K562 (cell line): ENCODE data around the gene TMEM107. TPM values are rescaled to one million over a fixed set of nuclear protein-coding genes. Genes with fewer than 3 reads are reported as not detected.

ENCODE experiments used
- ATAC-seq: fragments of 200-7000 bp; cut with Tn5 transposase; 3 replicates; pipeline ENCODE4 v1.9.1; 2020; ENCODE audit warnings: moderate library complexity
- BruUV-seq: library from RNA; stranded (reverse); fragments of 400-500 nt; replicated peaks from 2 replicates; lab custom pipeline; 2021; lab: Mats Ljungman, UMichigan
- CTCF ChIA-PET: fragments of 300-600 bp; formaldehyde crosslinking; extraction: SDS; loops from one replicate; lab custom pipeline; 2021; ENCODE audit warnings: low intra/inter-chr PET ratio; lab: Yijun Ruan, JAX
- POLR2A ChIA-PET: fragments of 300-600, 350-650 bp; sonication (Branson Sonifier 250); formaldehyde crosslinking; extraction: SDS; loops from one replicate; lab custom pipeline; 2021; ENCODE audit warnings: antibody characterized with exemption, inconsistent platforms; lab: Yijun Ruan, JAX
- DNase-seq, 4 experiments: peaks; one replicate each; pipeline versions ENCODE4 v3.0.0 to v3.0.0-alpha.2; 2011 to 2018; ENCODE audit warnings: low spot score in 3 of 4, mixed read lengths in 3 of 4; ENCODE audit errors: extremely low read depth in 1 of 4
- FAIRE-seq: peaks from 2 replicates; lab custom pipeline; 2011; peaks lifted over from hg19 to GRCh38; lab: Jason Lieb, UNC
- H2AFZ ChIP-seq: 2 replicates; pipeline ENCODE4 v1.6.0; 2011; ENCODE audit warnings: low read depth, low read length, control low read depth, inconsistent platforms
- H3K27ac ChIP-seq: fragments of 200-600 bp; 3 replicates; pipeline ENCODE4 v1.8.0; 2011; ENCODE audit warnings: low read depth, mild to moderate bottlenecking, control low read depth, inconsistent platforms, low read length, moderate library complexity, mixed read lengths; ENCODE audit errors: extremely low read depth
- H3K27me3 ChIP-seq, 2 experiments: fragments of 300-600 bp in 1 of 2; 2 replicates in 1 of 2; 3 replicates in 1 of 2; pipeline versions ENCODE4 v1.6.0 to v1.8.0; 2011; ENCODE audit warnings: inconsistent platforms in 2 of 2, low read length in 2 of 2, mild to moderate bottlenecking in 1 of 2, mixed read lengths in 1 of 2, moderate library complexity in 1 of 2; ENCODE audit not compliant: control insufficient read depth in 2 of 2, insufficient read depth in 2 of 2
- H3K36me3 ChIP-seq: fragments of 300-600 bp; 3 replicates; pipeline ENCODE4 v1.8.0; 2011; ENCODE audit warnings: mild to moderate bottlenecking, low read length, inconsistent platforms; ENCODE audit not compliant: control insufficient read depth, insufficient read depth
- H3K4me1 ChIP-seq, 2 experiments: fragments of 200-600 bp in 1 of 2; replicated peaks in 1 of 2; 2 replicates in 1 of 2; 3 replicates in 1 of 2; pipeline versions ENCODE4 v1.5.1 to v1.8.0; 2011; ENCODE audit warnings: inconsistent platforms in 2 of 2, low read length in 2 of 2, mild to moderate bottlenecking in 1 of 2, mixed read lengths in 1 of 2, moderate library complexity in 1 of 2; ENCODE audit not compliant: control insufficient read depth in 2 of 2, insufficient read depth in 2 of 2
- H3K4me2 ChIP-seq: 2 replicates; pipeline ENCODE4 v1.6.1; 2011; ENCODE audit warnings: low read length, control low read depth, inconsistent platforms, mixed read lengths; ENCODE audit not compliant: insufficient read depth
- H3K4me3 ChIP-seq: fragments of 200-600 bp; sonication (generic), shearing (Covaris generic); 2 replicates; pipeline ENCODE4 v1.5.1; 2016; ENCODE audit warnings: control low read depth, inconsistent platforms
- H3K79me2 ChIP-seq: fragments of 200-600 bp; 3 replicates; pipeline ENCODE4 v1.8.0; 2011; ENCODE audit warnings: low read length, inconsistent platforms; ENCODE audit not compliant: control insufficient read depth, insufficient read depth
- H3K9ac ChIP-seq, 2 experiments: 2 replicates each; pipeline versions ENCODE4 v1.6.0 to v1.6.1; 2011; ENCODE audit warnings: low read depth in 2 of 2, low read length in 2 of 2, control low read depth in 1 of 2, inconsistent platforms in 1 of 2, mild to moderate bottlenecking in 1 of 2, mixed read lengths in 1 of 2; ENCODE audit not compliant: insufficient read depth in 1 of 2
- H3K9me1 ChIP-seq: one replicate; pipeline ENCODE4 v1.6.0; 2011; ENCODE audit warnings: inconsistent platforms, mild to moderate bottlenecking, low read length, moderate library complexity; ENCODE audit not compliant: control insufficient read depth, insufficient read depth
- H3K9me3 ChIP-seq: replicated peaks from 2 replicates; pipeline ENCODE4 v1.5.1; 2011; ENCODE audit warnings: low read depth, low read length, inconsistent platforms; ENCODE audit not compliant: control insufficient read depth, insufficient read depth
- H4K20me1 ChIP-seq: replicated peaks from 2 replicates; pipeline ENCODE4 v1.6.1; 2011; ENCODE audit warnings: low read length, inconsistent platforms, mixed read lengths; ENCODE audit not compliant: control insufficient read depth, insufficient read depth
- CC2D1A ChIP-seq: fragments of 450-650 bp; IDR thresholded peaks from 2 replicates; pipeline ENCODE4 v1.6.1; 2017; ENCODE audit warnings: mild to moderate bottlenecking
- EWSR1 ChIP-seq: fragments of 450-650 bp; IDR thresholded peaks from 2 replicates; pipeline ENCODE4 v1.6.1; 2018; ENCODE audit warnings: borderline replicate concordance, mild to moderate bottlenecking, low read depth, moderate library complexity; ENCODE audit not compliant: partially characterized antibody
- GTF2F1 ChIP-seq: IDR thresholded peaks from 2 replicates; pipeline ENCODE4 v1.6.1; 2011; ENCODE audit warnings: low read depth, low read length, improper control_type of control experiment
- HDAC8 ChIP-seq: fragments of 450-650 bp; IDR thresholded peaks from 2 replicates; pipeline ENCODE4 v1.6.1; 2016; ENCODE audit warnings: mild to moderate bottlenecking, missing genetic modification characterization, moderate library complexity, missing compliant biosample characterization
- HMG20A ChIP-seq: fragments of 450-650 bp; formaldehyde crosslinking; conservative IDR thresholded peaks from 2 replicates; pipeline ENCODE4 v1.4.0; 2020; ENCODE audit warnings: mild to moderate bottlenecking, mixed read lengths
- HNRNPH1 ChIP-seq: fragments of 200-400 bp; formaldehyde crosslinking; optimal IDR thresholded peaks from 2 replicates; pipeline ENCODE3; 2017; ENCODE audit warnings: low read depth, mild to moderate bottlenecking, low read length, moderate library complexity
- NFRKB ChIP-seq: fragments of 450-650 bp; IDR thresholded peaks from 2 replicates; pipeline ENCODE4 v1.6.1; 2016; ENCODE audit warnings: low read depth
- RBM17 ChIP-seq: fragments of 200-400 bp; formaldehyde crosslinking; IDR thresholded peaks from 2 replicates; pipeline ENCODE4 v1.6.1; 2017; ENCODE audit warnings: low read depth, mild to moderate bottlenecking, low read length, borderline replicate concordance
- SIN3A ChIP-seq, 2 experiments: fragments of 150-350 bp in 1 of 2; IDR thresholded peaks; 2 replicates each; pipeline ENCODE4 v1.6.1; 2011 to 2016; ENCODE audit warnings: borderline replicate concordance in 2 of 2, low read depth in 2 of 2, low read length in 2 of 2, mild to moderate bottlenecking in 2 of 2, moderate library complexity in 2 of 2; ENCODE audit not compliant: control insufficient read depth in 1 of 2
- SNRNP70 ChIP-seq: fragments of 200-400 bp; formaldehyde crosslinking; optimal IDR thresholded peaks from 2 replicates; pipeline ENCODE3; 2017; ENCODE audit warnings: low read depth, low read length
- TARDBP ChIP-seq: fragments of 450-650 bp; IDR thresholded peaks from 2 replicates; pipeline ENCODE4 v1.6.1; 2016
- TRIM28 ChIP-seq: fragments of 450-650 bp; IDR thresholded peaks from 2 replicates; pipeline ENCODE4 v1.6.1; 2017
- ZBTB1 ChIP-seq: sonication (generic); formaldehyde crosslinking; IDR thresholded peaks from 2 replicates; pipeline ENCODE4 v1.8.1; 2023; ENCODE audit warnings: missing genetic modification reagents, low read depth, mild to moderate bottlenecking, borderline replicate concordance
- ZFP1 ChIP-seq: fragments of 450-650 bp; formaldehyde crosslinking; IDR thresholded peaks from 2 replicates; pipeline ENCODE4 v1.4.0; 2020; ENCODE audit warnings: mild to moderate bottlenecking, mixed read lengths
- ZNF175 ChIP-seq: fragments of 200-800 bp; sonication (Bioruptor generic); IDR thresholded peaks from 2 replicates; pipeline ENCODE4 v1.6.1; 2016; ENCODE audit warnings: low read depth, mild to moderate bottlenecking, missing genetic modification characterization, missing compliant biosample characterization
- ZNF239 ChIP-seq: fragments of 250-450 bp; sonication (Bioruptor Pico); IDR thresholded peaks from 2 replicates; pipeline ENCODE4 v1.4.0; 2020; ENCODE audit warnings: mild to moderate bottlenecking
- WGBS: fragments of 100-300 bp; shearing (Covaris generic); methylation state at CpG from one replicate; pipeline ENCODE4 v1.1.6; 2016; ENCODE audit warnings: low coverage, mixed read lengths; ENCODE audit not compliant: insufficient coverage; ENCODE audit errors: missing lambda C conversion rate; 5-methylcytosine and 5-hydroxymethylcytosine counted together
- in situ Hi-C: fragments of 300-500 bp; cut with MboI; formaldehyde crosslinking; loops from 4 replicates; pipeline ENCODE4 v1.15.0; 2018; ENCODE audit warnings: inconsistent platforms, mixed read lengths
- intact Hi-C: fragments of 100-400 bp; cut with micrococcal nuclease; formaldehyde crosslinking; loops from 2 replicates; pipeline ENCODE4 v1.14.2; 2022
- polyA plus RNA-seq, 8 experiments: library from polyadenylated mRNA; depleted of rRNA in 4 of 8; stranded (reverse) in 5 of 8; unstranded in 3 of 8; fragments of >200 nt; fragmentation: Nextera tagmentation in 2 of 8; fragmentation: Illumina TruSeq in 1 of 8; extraction: Ambion mirVana in 2 of 8; extraction: Trizol in 1 of 8; gene quantifications; 2 replicates each; pipeline versions ENCODE4 v1.2.1 to v1.2.3, GENCODE V29; 2011 to 2014; ENCODE audit warnings: inconsistent platforms in 1 of 8, missing spikeins in 1 of 8
- total RNA-seq, 7 experiments: library from RNA; depleted of rRNA in 6 of 7; stranded (reverse); fragments of >200 nt in 6 of 7; fragmentation: Illumina TruSeq in 2 of 7; extraction: Trizol in 2 of 7; gene quantifications; 2 replicates each; pipeline versions ENCODE4 v1.2.1 to v1.2.3, GENCODE V29; 2011 to 2021; ENCODE audit warnings: low replicate concordance in 1 of 7
- TF ChIP-seq, protein P1 (sequence below): sonication (generic); formaldehyde crosslinking; IDR thresholded peaks from 2 replicates; pipeline ENCODE4 v1.8.0; 2023; ENCODE audit warnings: mild to moderate bottlenecking, missing genetic modification reagents
- TF ChIP-seq, protein P2 (sequence below): fragments of 450-650 bp; IDR thresholded peaks from 2 replicates; pipeline ENCODE4 v1.6.1; 2016; ENCODE audit warnings: antibody characterized with exemption
- TF ChIP-seq, protein P3 (sequence below): fragments of 450-650 bp; IDR thresholded peaks from 2 replicates; pipeline ENCODE4 v1.6.1; 2016; ENCODE audit warnings: missing biosample characterization, missing genetic modification characterization

TMEM107 gene
- total and polyA plus RNA-seq, 9 of the 15 experiments (the other 6 are each of a cell fraction or from before 2014, with no cell fraction given) = 7.1 to 26.2 (median 16.9) TPM

DNA sequence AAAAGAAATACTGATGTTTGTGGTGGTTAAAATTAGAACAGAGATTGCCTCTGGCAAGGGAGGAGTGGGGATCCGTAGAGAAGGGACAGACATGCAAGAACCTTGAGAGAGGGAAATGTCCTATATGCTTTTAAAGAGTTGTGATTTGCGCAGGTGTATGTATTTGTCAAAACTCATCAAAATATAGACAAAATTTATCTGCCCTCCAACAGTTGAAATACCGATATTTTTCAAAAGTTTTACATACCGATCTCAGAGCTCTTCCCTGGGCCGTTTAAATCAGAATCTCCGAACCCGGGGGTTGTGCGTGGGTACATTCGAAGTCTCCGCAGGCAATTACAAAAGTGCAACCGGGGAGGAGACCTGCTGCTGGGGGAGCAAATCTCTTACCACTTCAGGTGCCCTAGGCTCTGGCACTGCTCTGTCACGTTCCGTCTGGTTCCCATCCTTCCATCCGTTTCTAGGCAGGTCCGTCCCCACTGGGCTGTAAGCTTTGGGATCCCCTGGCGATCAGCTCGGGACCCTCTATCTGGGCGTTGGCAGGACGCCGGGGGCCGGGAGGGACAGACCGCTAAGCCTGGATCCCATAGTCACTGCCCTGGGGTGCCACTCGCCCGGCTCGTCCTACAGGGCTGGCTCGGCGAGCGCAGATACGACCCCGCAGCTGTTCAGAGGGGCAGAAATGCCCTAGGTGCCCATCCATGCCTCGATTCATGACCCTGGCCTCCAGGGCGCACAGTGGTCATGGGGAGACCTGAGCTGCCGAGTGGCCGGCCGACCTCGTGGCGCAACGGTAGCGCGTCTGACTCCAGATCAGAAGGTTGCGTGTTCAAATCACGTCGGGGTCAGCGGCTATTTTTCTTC, 9.6 kb upstream of the TMEM107 start:
- Histone ChIP-seq H3K4me2 (peak overlapping the region; percentile 100), H3K9me3 (no peaks in the 10 kb centered on the region), H3K27me3 (no peaks in the 10 kb centered on the region), H4K20me1 (peaks cover 10% of the 10 kb centered on the region), H3K4me3 (peak overlapping the region; percentile 94), H3K9me1 (no peaks in the 10 kb centered on the region), H3K9ac (peak overlapping the region; percentile 81 to 93), H3K27ac (peak overlapping the region; percentile 95), H3K36me3 (no peaks in the 10 kb centered on the region), H2AFZ (peak overlapping the region; percentile 97), H3K4me1 (peaks cover 21 to 26% of the 10 kb centered on the region in 2 experiments), H3K79me2 (peaks cover 18% of the 10 kb centered on the region)
- ATAC-seq (no peak), FAIRE-seq (peak; percentile 32), DNase-seq (peak; percentile 33 to 78 (median 40))
- CTCF ChIA-PET = interaction anchor here (0.6 to 1.3 kb wide), 5 partner anchors 24 to 106 kb away, joined by 3 to 5 read pairs (median 4); no protein-coding TSS in a partner anchor
- in situ Hi-C loops = no loop called here
- intact Hi-C loops = loop anchor here (2.0 to 10.0 kb wide), 3 partner anchors 47 to 119 kb away; no protein-coding TSS in a partner anchor
- POLR2A ChIA-PET = interaction anchor here (0.7 to 1.2 kb wide), 3 partner anchors 13 to 109 kb away, joined by 3 to 5 read pairs (median 3); partner anchors contain the start of gene SLC25A35
- WGBS = under 1% methylated on average over 37 of the region's 44 CpGs
- BruUV-seq = no TSS peak
- no peak for TF ChIP-seq SNRNP70
- TF ChIP-seq TARDBP = peak; percentile 49; the same call in 1 of the 2 replicates
- no peak for TF ChIP-seq HMG20A (CRISPR knock-in tag)
- no peak for TF ChIP-seq HNRNPH1
- TF ChIP-seq SIN3A (IDR thresholded peaks at IDR 0.05; ENCODE audit: borderline replicate concordance in 2 of 2, control insufficient read depth in 1 of 2, low read depth in 2 of 2, low read length in 2 of 2) = no peak
- TF ChIP-seq ZNF239 (CRISPR knock-in tag) = no peak
- TF ChIP-seq TRIM28 = no peak
- TF ChIP-seq, protein P1, sequence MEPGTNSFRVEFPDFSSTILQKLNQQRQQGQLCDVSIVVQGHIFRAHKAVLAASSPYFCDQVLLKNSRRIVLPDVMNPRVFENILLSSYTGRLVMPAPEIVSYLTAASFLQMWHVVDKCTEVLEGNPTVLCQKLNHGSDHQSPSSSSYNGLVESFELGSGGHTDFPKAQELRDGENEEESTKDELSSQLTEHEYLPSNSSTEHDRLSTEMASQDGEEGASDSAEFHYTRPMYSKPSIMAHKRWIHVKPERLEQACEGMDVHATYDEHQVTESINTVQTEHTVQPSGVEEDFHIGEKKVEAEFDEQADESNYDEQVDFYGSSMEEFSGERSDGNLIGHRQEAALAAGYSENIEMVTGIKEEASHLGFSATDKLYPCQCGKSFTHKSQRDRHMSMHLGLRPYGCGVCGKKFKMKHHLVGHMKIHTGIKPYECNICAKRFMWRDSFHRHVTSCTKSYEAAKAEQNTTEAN = no peak
- no peak for TF ChIP-seq NFRKB
- TF ChIP-seq ZNF175 = no peak
- no peak for TF ChIP-seq CC2D1A
- TF ChIP-seq ZBTB1 (CRISPR knock-in tag) = no peak
- TF ChIP-seq GTF2F1 = no peak
- TF ChIP-seq, protein P2, sequence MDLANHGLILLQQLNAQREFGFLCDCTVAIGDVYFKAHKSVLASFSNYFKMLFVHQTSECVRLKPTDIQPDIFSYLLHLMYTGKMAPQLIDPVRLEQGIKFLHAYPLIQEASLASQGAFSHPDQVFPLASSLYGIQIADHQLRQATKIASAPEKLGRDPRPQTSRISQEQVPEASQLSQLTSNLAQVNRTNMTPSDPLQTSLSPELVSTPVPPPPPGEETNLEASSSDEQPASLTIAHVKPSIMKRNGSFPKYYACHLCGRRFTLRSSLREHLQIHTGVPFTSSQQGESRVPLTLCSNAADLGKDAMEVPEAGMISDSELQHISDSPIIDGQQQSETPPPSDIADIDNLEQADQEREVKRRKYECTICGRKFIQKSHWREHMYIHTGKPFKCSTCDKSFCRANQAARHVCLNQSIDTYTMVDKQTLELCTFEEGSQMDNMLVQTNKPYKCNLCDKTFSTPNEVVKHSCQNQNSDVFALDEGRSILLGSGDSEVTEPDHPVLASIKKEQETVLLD = no peak
- TF ChIP-seq, protein P3, sequence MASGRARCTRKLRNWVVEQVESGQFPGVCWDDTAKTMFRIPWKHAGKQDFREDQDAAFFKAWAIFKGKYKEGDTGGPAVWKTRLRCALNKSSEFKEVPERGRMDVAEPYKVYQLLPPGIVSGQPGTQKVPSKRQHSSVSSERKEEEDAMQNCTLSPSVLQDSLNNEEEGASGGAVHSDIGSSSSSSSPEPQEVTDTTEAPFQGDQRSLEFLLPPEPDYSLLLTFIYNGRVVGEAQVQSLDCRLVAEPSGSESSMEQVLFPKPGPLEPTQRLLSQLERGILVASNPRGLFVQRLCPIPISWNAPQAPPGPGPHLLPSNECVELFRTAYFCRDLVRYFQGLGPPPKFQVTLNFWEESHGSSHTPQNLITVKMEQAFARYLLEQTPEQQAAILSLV (tag) = no peak
- TF ChIP-seq RBM17 = no peak
- no peak for TF ChIP-seq ZFP1
- no peak for TF ChIP-seq EWSR1
- TF ChIP-seq HDAC8 = no peak
